ENCODE data around the gene DNAI4.

Gene DNAI4

DNA sequence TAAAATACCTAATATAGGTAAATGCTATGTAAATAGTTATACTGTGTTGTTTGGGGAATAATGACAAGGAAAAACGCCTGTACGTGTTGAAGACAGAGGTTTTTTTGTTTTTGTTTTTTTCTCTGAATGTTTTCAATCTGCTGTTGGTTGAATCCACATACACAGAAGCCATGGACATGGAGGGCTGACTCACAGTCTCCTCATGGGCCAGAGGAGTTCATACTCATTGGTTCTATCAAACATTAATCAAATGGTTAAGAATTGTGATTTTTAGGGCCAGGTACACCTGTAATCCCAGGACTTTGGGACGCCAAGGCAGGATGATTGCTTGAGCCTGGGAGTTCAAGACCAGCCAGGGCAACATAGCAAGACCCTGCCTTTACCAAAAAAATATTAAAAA lies 20.7 kb upstream of the DNAI4 start:
- H3K4me3 ChIP-seq (ENCODE audit: low read depth, low read length), result no peak overlapping the region
- TF ChIP-seq, protein P1, sequence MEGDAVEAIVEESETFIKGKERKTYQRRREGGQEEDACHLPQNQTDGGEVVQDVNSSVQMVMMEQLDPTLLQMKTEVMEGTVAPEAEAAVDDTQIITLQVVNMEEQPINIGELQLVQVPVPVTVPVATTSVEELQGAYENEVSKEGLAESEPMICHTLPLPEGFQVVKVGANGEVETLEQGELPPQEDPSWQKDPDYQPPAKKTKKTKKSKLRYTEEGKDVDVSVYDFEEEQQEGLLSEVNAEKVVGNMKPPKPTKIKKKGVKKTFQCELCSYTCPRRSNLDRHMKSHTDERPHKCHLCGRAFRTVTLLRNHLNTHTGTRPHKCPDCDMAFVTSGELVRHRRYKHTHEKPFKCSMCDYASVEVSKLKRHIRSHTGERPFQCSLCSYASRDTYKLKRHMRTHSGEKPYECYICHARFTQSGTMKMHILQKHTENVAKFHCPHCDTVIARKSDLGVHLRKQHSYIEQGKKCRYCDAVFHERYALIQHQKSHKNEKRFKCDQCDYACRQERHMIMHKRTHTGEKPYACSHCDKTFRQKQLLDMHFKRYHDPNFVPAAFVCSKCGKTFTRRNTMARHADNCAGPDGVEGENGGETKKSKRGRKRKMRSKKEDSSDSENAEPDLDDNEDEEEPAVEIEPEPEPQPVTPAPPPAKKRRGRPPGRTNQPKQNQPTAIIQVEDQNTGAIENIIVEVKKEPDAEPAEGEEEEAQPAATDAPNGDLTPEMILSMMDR (IDR thresholded peaks at IDR 0.05; ENCODE audit: low read depth, low read length, missing control alignments), result no peak
- DNase-seq (ENCODE audit: low read depth), result no peak

DNA sequence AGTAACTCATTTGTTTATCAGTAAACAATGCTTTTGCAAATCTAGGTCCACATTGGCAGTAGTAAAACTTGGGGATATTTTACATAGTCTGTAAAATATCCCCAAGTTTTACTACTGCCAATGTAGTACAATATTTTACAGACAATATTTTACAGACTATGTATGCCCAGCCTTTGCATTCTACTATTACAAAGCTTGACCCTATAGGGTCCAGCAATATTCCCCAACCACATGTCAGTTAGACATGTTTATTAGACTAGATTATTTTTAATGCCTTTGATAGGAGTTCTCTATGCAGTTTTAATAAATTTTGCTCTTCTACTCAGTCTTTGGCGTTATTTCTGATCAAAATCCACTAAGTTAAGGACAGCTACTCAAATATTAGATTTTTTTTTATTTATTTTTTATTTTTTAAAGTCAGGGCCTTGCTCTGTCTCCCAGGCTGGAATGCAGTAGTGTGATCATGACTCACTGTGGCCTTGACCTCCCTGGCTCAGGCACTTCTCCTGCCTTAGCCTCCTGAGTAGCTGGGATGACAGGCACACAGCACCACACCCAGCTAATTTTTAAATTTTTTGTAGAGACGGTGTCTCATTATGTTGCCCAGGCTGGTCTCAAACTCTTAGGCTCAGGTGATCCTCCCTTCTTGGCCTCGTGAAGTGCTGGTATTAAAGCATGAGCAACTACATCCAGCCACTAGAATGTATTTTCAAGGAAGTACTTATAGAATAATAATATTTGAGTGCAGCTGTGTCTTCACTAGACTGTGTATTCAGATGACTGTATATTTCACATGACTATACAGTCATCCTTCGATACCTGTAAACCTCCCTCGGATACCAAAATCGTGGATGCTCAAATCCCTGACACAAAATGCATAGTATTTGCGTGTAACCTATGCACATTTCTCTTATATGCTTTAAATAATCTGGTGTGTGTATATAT lies 19.9 kb upstream of the DNAI4 start:
- H3K4me3 ChIP-seq (ENCODE audit: low read depth, low read length), result no peak overlapping the region
- no peak for DNase-seq (ENCODE audit: low read depth)
- TF ChIP-seq, protein P1 (IDR thresholded peaks at IDR 0.05; ENCODE audit: low read depth, low read length, missing control alignments), result no peak

DNA sequence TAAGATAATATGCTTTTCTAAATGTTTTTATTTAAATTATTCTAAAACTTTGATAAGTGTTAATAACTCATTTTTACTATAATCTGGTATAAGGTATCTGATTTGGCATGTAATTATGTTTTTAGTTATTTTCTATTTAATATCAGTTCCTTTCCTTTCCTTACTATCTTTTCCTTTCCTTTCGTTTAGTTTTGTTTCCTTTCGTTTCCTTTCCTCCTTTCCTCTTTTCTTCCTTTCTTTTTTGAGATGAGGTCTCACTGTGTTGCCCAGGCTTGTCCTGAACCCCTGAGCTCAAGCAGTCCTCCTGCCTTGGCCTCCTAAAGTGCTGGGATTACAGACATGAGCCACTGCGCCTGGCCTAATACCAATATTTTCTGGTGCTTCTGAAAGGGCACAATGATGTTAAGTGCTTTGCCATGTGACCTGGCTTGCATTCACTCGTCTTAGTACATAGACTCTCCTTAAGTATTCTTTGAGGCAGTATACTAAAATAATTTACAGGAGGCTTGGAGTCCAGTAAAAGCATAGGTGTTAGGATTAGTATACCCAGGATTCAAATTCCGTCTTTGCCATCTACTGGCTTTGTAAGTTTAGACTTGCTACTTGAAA lies 18.8 kb upstream of the DNAI4 start:
- no peak for DNase-seq (ENCODE audit: low read depth)
- TF ChIP-seq, protein P1 (IDR thresholded peaks at IDR 0.05; ENCODE audit: low read depth, low read length, missing control alignments), result no peak
- H3K4me3 ChIP-seq (ENCODE audit: low read depth, low read length), result no peak overlapping the region

DNA sequence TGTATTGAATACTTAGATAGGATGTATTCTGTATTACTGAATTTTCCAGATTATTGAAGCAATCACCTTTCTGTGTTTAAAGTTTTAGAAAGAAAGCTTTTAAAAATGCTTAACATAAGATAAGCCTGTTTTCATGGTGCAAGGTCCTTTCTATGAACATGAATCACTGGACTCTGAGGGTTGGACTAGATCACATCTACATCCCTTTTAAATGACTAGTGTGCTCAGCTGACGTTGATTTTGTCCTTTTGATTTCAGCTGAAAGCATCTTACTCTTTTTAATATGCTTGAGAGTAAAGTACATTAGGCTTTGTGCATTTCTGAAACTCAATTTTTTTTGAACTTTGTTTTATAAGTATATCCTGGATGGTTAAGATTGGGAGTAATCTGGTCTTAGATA lies 16.3 kb upstream of the DNAI4 start:
- DNase-seq (ENCODE audit: low read depth), result no peak
- TF ChIP-seq, protein P1 (IDR thresholded peaks at IDR 0.05; ENCODE audit: low read depth, low read length, missing control alignments), result no peak

DNA sequence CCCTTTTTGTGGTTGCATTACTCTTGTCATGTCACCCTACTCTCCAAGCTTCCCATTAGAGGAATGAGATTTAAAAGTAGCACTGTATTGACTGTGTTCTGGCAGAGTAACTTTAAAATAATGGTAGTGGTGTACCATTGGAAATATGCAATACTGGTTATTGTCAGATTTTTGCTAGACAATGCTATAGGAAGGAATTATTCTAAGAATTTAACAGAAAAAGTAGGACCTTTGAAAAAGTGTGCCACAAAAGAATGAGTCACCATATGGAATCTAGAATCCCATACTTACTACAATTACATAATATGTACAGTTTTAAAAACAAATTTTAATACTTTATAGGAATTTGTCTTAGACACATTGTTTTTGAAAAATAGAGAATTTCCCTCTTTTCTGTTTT lies 14.0 kb upstream of the DNAI4 start:
- H3K4me3 ChIP-seq (ENCODE audit: low read depth, low read length), result no peak overlapping the region
- DNase-seq (ENCODE audit: low read depth), result no peak

More for the DNA sequence above, 16.3 kb upstream of the DNAI4 start:
- no peak overlapping the region for H3K4me3 ChIP-seq (ENCODE audit: low read depth, low read length)

DNA sequence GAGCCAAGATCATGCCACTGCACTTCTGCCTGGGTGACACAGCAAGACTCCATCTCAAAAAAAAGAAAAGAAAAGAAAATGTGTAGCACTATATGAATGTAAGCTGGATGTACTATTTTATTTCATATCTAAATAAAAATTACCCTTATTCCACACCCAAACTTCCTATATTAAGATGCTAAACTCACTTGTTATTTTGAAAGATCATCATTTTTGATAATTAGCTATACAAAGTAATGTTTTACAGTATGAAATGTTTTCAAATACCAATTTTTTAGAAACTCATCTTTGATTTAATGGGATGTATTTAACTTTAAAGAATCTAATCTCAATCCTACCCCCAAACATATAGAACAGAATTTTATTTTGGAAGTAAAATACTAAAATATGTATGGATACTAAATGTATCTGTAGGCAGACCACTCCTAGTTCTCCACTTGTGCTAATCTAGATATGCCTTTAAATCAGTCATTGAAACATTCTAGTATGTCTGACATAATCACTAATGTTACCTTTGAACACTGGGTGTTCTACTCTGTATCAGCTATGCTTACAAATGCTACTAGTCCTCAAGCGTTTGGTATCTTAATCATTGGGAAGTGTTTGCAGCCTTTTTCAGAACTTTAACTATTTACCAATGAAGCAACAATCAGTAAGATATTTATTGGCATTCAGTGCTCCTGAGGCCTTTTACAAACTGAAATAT lies 13.0 kb upstream of the DNAI4 start:
- no peak for DNase-seq (ENCODE audit: low read depth)
- no peak overlapping the region for H3K4me3 ChIP-seq (ENCODE audit: low read depth, low read length)
- TF ChIP-seq, protein P1 (IDR thresholded peaks at IDR 0.05; ENCODE audit: low read depth, low read length, missing control alignments), result no peak

More for the DNA sequence above, 14.0 kb upstream of the DNAI4 start:
- TF ChIP-seq, protein P1 (IDR thresholded peaks at IDR 0.05; ENCODE audit: low read depth, low read length, missing control alignments), result no peak

Data from GM12864 (cell line).